HL-60/S4 treated with retinoic acid at 250 ng/mL for 4 days and 3 days (cell line): ENCODE measurements around the gene PLCE1.
"Not testable (repeated sequence)": the region's sequence is repeated elsewhere in the genome, so short reads cannot be mapped to it uniquely, and the experiment has no call there.

Source experiments
- in situ Hi-C: fragments of 300-500 bp; cut with MboI; formaldehyde crosslinking; loops from 2 replicates; pipeline ENCODE4 v1.7.0; 2022; ENCODE audit warnings: low sequenced_read_pairs

PLCE1 gene

DNA sequence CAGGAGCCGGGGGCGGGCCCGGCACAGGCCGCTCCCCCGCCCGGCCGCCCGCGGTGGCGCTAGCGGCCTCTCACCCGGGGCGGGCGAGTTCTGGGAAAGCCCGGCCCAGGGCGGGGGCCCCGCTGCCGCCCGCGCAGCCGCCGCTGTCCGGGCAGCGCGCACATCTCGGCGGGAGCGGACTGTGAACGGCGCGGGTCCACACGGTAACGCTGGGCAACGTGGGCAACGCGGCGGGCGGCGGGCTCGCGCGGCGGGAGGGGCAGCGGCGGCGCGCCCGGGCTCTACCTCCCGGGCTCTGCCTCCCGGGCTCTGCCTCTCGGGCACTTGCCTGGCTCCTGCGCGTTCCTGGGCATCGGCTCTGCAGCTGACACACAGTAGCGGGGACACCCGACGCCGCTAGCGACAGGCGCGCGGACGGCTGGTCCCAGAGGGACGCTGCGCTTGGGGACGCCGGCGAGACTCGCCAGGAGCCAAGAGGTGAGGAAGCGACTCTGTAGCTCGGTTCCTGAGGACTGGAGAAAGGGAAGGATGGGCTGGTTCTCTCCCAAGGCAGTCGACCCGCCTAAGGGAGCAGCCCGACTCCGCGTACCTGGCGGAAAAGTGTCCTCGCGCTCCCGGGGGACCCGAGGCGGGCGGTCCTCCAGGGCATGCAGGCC is at the start of gene PLCE1:
TSS of gene PLCE1 (plus strand) at position 150 of the 656 bp plus-strand sequence. CDS start 37,116 bp downstream, outside the sequence.
- in situ Hi-C loops, result no loop called here

DNA sequence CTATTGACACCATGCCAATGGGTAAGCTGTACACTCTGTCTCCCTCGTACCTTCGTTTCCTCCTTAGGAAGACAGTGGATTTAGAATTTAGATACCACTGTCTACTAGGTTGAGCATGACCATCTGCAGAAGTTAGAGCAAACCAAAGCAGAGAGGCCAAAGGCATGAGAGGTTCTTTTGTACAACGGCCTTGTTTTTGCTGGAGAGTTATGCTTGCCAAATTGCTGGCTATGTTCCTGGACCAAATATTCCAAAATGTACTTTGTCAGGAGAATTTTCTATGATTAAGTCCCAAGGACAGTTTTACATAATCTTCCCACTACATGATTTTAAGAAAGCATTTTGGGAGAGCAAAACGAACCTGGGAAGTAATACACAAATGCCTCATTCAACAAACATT is 47.9 kb upstream of the PLCE1 start:
- in situ Hi-C loops, result no loop called here

DNA sequence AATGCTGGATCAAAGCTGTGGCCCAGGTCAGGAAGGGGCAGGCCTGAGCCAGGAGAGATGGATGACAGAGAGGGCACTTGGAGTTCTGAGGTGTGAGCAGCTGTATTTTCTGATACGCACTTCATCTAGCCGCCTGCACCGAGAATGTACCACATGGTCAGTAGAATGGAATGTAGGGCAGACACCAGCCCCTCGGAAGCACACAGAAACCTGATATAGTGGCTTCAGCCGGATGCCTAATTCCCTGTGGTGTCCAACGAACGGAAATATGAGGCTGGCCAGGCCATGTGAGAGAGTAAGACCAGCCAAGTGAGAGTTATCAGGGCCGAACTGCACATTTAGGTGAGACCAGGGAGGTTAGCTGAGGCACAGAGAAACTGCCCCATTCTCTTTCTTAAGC is 46.7 kb upstream of the PLCE1 start:
- in situ Hi-C loops, result no loop called here

DNA sequence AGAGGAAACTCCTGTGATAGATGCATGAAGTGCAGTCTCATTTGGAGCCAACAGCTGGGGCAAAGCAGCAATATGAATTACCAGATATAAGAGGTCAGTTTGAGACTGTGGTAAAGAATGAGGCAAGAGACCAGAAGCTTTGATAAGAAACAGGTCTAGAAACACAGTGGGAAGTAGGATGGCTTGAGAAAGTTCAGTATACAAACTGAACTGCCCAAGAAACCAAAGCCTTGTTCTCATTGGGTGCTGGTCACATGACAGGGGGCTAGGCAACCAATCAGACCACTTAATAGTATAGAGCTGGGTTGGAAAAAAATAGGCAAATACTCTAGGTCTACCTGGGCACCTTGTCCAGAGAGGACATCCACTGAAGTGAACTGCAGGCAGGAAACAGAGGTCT is 46.2 kb upstream of the PLCE1 start:
- in situ Hi-C loops, result no loop called here

DNA sequence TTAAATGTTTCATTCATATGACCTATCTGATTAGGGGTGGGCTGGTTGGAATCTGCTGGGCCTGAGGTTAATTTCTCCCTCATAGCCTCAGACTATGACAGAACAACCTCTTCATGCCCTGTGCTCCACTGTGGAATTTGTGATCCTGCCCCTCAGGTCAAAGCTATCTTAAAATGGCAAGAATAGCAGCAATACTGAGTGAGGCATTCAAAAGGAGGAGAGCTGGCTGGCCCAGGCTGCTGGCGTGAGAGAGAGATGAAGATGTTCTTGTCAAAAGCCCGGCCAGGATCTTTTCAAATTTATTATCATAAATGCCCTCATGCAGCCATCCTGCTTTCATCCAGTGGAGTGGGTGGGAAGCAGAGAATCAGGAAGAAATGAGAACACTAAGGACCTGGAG is 41.8 kb upstream of the PLCE1 start:
- in situ Hi-C loops, result no loop called here

DNA sequence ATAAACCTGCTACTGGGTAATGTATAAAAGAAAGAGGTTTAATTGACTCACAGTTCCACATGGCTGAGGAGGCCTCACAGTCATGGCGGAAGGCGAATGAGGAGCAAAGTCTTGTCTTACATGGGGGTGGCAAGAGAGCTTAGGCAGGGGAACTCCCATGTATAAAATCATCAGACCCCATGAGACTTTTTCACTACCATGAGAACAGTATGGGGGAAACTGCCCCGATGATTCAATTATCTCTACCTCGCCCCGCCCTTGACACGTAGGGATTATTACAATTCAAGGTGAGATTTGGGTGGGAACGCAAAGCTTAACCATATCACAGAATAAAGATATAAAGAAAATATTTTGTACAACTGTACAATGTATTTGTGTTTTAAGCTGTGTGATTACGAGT is 39.4 kb upstream of the PLCE1 start:
- in situ Hi-C loops, result no loop called here

DNA sequence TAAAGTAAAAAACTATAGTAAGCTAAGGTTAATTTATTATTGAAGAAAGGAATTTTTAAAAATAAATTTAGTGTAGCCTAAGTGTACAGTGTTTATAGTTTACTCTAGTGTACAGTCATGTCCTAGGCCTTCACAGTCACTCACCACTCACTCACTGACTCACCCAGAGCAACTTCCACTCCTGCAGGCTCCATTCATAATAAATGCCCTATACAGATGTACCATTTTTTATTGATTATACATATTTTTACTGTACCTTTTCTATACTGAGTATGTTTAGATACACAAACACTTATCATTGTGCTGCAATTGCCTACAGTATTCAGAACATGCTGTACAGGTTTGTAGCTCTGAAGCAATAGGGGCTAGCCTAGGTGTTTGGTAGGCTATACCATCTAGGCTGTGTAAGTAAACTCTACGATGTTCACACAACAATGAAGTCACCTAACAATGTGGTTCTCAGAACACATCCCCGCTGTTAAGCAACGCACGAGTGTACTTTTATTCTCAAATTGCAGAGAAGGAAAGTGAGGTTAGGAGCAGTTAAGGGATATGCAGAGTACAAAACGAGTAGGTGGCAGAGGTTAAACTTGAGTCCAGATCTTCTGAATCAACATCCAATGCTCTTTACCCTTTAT is 38.9 kb upstream of the PLCE1 start:
- in situ Hi-C loops, result no loop called here

DNA sequence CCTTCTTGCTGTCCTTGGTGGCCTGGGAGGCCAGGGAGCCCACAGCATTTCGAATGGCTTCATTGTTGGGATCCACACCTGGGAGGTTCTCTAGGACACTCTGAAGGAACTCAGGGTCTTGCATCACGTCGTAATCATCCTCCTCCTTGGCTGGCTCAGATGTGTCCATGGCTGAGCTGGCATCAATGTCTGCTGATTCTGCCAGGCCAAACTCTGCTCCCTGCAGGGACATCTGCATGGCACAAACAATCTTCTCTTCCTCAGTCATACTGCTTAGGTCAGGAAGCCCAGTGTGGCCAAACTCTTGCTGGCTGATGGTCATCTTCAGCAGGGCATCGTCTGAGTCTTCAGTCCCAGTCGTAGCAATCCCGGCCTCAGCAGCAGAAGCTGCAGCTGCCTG is 34.9 kb upstream of the PLCE1 start:
- in situ Hi-C loops, result no loop called here

DNA sequence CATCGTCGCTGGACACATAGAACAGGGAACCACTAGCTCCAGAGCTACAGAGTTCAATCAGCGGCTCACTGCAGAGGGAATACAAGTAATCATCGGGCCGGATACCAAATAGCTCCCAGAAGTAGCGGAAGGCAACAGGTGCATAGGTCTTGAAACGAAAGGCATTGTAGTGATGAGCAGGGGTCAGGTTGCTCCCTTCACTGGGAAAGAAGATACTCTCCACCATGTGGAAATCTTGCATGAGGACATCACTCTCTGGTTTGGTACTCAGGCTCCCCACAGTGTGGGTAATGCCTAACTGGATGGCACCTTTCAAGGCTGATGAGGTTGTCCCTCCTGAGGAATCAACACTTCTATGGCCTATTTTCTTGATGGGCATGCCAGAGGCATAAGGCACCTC is 32.7 kb upstream of the PLCE1 start:
- in situ Hi-C loops, result not testable (repeated sequence)

DNA sequence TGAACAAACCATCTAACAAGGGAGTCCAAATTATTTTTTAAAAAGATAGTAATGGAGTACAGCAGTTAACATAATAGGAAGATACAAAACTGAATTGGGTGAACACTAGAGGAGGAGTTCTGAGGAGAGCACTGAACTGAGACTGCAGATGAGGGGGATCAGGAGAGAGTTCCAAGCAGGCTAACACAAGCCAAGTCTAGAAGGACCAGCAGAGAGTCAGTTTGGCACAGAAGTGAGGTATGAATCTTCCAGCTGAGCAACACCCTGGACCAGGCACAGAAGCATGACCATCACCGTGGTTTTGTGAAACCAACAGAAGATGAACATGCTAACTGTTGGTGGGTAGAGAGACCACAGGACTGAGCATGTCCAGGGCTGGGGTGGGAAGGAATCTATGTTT is 30.8 kb upstream of the PLCE1 start:
- in situ Hi-C loops, result no loop called here

DNA sequence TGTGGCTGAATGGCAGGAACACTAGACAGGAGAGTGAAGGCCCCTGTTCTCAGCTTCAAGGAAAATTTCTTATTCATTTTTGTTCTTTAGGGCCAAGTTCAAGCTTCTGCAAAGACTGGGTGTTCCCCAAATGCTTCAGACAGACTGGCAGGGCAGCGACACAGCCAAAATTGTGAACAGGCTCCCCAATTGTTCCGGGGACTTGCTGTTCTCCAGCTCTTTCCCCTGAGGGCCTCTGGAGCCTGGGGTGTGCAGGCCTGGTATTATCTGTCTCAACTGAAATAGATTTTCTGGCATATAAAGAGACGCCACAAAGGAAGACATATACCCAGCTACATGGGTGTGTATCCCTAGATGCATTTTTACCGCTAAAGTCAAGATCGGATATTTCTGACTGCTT is 30.3 kb upstream of the PLCE1 start:
- in situ Hi-C loops, result no loop called here

DNA sequence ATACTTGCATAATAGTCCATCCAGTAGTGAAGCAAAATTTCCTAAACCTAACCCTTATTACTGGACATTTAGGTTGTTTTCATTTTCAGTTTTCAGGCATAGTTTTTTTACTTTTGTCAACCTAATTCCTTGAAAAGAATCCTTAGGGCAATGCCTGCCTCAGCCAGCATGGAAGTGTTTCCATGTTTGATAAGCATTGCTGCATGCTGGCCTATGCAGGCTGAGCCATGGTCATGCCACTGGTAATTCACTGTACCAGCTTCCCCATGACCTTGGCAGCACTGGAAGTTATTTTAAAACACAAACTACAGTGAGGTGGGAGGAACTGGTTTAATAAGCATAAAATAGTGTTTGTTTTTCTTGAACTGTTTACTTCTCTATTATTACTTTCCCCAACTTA is 27.8 kb upstream of the PLCE1 start:
- in situ Hi-C loops, result no loop called here

DNA sequence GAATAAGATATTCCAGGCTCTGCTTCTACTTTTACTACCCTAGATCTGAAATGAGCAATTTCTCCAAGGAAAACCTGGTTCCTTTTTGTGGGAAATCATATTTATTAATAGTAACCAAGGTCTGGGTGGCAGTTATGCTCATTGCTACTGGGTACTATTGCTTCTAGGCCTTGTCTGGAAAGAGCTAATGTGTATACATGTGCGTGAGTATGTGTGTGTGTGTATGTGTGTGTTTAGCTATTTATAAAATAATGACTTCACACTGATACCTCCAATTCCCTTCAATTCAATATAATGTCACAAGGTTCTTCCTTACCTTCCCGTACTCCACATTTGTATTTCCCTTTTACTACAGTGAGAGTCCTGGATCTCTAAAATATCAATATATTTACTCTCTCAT is 26.0 kb upstream of the PLCE1 start:
- in situ Hi-C loops, result no loop called here

DNA sequence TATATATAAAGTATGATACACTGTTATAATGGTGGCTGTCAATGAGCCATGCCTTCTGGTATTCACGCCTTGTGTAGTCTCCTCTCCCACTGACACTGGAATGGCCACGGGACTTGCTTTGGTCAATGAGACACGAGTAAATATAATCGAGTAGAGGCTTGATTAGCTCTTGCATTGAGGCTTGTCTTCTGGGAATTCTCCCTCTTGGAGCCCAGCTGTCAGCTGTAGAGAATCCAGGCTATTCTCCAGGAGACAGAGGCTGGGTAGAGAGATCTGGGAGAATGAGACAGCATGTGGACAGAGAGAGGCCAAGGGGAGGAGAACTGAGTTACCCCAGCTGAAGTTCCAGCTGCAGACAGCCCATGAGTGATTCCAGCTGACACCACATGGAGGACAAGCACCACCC is 25.2 kb upstream of the PLCE1 start:
- in situ Hi-C loops, result no loop called here

DNA sequence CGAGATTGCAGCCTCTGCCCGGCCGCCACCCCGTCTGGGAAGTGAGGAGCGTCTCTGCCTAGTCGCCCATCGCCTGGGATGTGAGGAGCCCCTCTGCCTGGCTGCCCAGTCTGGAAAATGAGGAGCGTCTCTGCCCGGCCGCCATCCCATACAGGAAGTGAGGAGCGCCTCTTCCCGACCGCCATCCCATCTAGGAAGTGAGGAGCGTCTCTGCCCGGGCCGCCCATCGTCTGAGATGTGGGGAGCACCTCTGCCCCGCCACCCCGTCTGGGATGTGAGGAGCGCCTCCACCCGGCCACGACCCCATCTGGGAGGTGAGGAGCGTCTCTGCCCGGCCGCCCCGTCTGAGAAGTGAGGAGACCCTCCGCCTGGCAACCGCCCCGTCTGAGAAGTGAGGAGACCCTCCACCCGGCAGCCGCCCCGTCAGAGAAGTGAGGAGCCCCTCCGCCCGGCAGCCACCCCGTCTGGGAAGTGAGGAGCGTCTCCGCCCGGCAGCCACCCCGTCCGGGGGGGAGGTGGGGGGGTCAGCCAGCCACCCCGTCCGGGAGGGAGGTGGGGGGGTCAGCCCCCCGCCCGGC is 23.2 kb upstream of the PLCE1 start:
- in situ Hi-C loops, result not testable (repeated sequence)

DNA sequence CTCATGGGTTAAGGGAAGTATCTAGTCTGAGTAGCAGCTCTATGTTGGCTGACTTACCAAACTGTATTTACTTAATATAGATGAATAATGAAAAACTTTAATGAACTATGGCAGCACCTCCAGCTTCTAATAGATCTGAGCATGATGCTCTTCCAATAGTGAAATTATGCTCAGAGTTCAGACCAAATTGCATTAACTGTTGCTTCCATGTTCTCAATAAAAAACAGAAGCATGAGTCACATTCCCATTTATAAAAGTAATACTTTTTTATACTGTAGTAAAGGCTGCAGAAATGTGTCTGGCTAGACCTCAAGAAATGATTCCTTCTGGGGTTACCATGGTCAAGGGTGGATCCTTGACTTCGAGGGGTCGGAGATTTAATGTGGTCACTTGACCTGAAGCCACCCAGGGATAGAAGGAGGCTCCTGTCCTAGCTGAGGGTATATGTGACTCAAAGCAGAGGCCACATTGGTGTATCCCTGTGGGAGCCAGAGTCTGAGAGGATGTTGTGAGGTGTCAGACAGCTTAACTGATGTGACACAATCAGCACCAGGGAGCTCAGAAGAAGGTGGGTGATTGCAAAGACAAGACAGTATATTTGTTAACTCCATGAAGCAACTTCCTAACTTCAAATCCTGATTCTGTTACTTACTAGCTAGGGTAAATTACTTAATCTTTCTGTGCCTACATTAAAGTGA is 19.8 kb upstream of the PLCE1 start:
- in situ Hi-C loops, result no loop called here

DNA sequence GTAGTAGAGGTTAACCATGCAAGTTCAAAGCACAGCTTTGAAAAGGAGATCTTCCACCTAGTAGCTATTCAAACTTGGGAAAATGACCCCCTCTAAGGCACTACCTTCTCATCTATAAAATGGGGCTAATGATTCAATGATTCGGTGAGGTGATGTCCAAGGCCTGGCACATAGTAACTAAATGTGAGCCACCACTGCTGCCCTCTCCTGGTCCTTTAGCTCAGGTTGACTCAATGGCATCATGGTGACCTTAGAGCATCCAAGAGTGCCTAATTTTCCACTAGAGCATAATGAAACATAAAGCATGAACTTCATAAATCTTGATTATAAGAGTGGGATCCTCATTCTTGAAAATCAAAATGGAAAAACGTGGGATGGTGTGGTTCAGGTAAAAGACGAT is 16.3 kb upstream of the PLCE1 start:
- in situ Hi-C loops, result no loop called here

DNA sequence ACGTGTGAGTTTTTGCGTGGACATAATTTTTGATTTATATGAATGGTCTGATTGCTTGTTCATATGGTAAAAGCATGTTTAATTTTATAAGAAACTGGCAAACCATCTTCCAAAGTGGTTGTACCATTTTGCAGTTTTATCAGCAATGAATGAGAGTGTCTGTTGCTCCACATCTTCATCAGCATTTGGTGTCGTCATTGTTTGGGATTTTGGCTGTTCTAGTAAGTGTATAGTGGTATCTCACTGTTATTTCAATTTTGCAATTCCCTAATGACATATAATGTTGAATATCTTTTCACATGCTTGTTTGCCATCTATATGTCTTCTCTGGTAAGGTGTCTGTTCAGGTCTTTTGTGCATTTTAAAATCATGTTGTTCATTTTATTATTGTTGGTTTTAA is 13.2 kb upstream of the PLCE1 start:
- in situ Hi-C loops, result no loop called here

DNA sequence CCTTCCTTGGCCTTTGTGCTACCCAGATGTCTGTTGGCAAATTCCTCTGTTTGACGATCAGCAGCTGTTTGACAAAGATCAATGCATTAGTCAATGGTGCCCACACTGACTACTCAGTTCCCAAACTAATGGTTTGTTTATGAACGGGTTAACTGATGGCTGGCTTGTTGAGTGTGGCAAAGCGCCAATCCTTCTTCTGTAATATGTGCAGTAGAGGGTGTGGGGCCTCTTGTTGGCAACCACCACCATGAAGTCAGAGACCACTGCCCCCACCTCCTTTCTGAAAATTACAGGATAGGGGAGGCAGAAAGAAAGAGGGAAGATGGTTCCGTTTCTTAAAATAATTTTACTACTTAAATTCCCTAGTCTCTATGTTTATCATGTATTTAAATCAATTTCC is 2.6 kb upstream of the PLCE1 start:
- in situ Hi-C loops, result no loop called here

DNA sequence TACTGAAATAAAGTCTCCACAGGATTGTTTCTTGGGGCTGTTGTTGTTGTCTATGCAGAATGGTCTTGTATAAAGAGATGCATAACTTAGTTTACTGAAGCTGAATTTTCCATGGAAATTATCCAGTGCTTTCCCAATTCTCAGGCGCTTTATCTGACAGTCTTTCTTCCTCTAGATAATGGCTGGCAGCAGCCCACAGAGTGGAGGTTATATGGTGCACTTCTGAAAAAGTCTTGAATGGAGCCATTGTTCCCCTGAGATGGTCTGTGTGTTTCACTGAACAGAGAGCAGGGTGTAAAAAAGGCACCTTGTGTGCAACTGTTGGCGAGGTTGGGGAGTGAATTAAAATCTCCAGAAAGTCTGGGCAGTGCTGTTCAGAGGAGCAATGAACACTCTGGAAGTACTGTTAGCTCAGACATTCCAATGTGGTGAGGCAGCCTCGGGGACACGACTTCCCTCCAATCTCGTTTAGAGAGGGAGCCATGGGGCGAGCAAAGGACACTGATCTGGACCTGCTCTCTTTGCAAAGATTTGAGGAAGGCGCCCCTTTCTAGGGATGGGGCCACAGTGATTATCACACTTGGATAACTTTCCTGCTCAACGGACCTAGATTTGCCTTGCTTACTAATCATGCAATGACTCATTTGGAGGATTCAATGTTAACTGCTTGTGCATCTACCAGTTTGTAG is 2.0 kb upstream of the PLCE1 start:
- in situ Hi-C loops, result no loop called here

DNA sequence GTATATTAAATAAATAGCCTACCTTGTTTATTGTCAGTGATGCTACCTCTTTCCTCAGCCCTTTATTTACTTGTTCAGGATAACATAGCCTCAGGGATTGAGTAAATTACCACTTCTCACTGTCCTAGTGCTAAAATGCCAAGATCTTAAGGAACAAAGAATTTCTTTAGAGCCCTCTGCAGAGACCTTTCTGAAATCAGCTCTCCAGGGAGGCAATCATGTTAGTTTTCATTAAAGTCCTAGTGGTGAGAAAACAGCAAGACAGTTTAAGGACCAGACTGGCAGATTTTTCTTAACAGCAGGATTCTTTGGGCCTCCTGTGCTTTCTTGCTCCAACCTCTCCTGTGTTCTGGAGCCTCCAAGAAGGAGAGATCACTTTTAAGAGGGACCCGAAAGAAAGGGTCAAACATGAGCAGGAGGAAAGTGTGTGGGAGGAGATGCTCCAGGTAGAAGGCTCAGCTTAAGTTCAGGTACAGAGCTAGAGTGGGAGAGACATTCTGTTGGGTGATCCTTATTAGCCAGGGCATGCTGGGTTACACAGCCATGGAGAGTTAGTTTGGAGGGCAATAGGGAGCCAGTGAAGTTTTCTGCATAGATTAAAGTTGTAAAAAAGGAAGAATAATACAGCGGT is 1.2 kb upstream of the PLCE1 start:
- in situ Hi-C loops, result no loop called here
